ENCODE measurements around the gene L3MBTL3.

DNA sequence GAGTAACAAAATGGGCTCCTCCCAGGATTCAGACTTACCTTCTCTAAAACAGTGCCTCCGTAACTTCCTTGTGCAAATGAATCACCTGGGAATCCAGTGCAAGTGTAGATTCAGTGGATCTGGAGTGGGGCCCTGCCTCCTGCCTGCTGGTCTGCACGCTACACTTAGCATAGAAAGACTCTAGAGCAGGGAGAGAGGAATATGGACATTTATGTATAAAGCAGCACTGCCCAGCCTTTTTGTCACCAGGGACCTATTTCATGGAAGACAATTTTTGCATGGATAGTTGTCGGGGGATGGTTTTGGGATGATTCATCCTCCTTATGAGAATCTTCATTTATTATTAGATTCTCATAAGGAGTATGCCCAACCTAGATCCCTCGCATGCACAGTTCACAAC lies 42.3 kb upstream of the L3MBTL3 start:
- TF ChIP-seq, protein P1, sequence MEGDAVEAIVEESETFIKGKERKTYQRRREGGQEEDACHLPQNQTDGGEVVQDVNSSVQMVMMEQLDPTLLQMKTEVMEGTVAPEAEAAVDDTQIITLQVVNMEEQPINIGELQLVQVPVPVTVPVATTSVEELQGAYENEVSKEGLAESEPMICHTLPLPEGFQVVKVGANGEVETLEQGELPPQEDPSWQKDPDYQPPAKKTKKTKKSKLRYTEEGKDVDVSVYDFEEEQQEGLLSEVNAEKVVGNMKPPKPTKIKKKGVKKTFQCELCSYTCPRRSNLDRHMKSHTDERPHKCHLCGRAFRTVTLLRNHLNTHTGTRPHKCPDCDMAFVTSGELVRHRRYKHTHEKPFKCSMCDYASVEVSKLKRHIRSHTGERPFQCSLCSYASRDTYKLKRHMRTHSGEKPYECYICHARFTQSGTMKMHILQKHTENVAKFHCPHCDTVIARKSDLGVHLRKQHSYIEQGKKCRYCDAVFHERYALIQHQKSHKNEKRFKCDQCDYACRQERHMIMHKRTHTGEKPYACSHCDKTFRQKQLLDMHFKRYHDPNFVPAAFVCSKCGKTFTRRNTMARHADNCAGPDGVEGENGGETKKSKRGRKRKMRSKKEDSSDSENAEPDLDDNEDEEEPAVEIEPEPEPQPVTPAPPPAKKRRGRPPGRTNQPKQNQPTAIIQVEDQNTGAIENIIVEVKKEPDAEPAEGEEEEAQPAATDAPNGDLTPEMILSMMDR (IDR thresholded peaks at IDR 0.05): no peak
- TF ChIP-seq POLR2A (IDR thresholded peaks at IDR 0.05): no peak

Data from thyroid gland (tissue), 4 donors.